ENCODE data around the gene PABPN1L. TPM values are rescaled to one million over a fixed set of nuclear protein-coding genes. Genes with fewer than 3 reads are reported as not detected.
A peak's percentile ranks its signal among the peaks of the same experiment; 100 is the strongest.

Gene PABPN1L
- total and polyA plus RNA-seq, 10 of the 15 experiments (the other 5 are each of a cell fraction or from before 2014, with no cell fraction given) = not detected

GRCh38 chr16:88825146-88825545 is 41.3 kb downstream of the PABPN1L start (continued):
- TF ChIP-seq BCL3 (IDR thresholded peaks at IDR 0.05; ENCODE audit: borderline replicate concordance, insufficient read depth, low read depth, low read length, poor library complexity, severe bottlenecking) (no peak), MXI1 (IDR thresholded peaks at IDR 0.05; ENCODE audit: low read depth, low read length) (no peak), CHD2 (IDR thresholded peaks at IDR 0.05; ENCODE audit: borderline replicate concordance, low read depth, low read length) (no peak), HCFC1 (IDR thresholded peaks at IDR 0.05; ENCODE audit: low read length) (no peak), MTA3 (IDR thresholded peaks at IDR 0.05; ENCODE audit: borderline replicate concordance, low read length) (no peak), SIX5 (IDR thresholded peaks at IDR 0.05; ENCODE audit: low read depth, low read length, severe bottlenecking) (no peak), ZNF207 (IDR thresholded peaks at IDR 0.05; ENCODE audit: borderline replicate concordance) (no peak)

- 78% methylated on average over 32 of the region's 33 CpGs for whole genome bisulfite sequencing (ENCODE audit: insufficient coverage, insufficient replicate concordance, low lambda C conversion rate, missing lambda C conversion rate)
Observed at GRCh38 chr16:88824256-88825077, 42.0 kb downstream of the PABPN1L start.

More at GRCh38 chr16:88824256-88825077, 42.0 kb downstream of the PABPN1L start:
- no peak for FAIRE-seq
- intact Hi-C loops (cut with micrococcal nuclease; ENCODE audit: unreplicated experiment) = no loop called here
- no TSS peak for BruUV-seq (replicated peaks)
- no peak for TF ChIP-seq BCLAF1 (IDR thresholded peaks at IDR 0.05)
- no peak for TF ChIP-seq KDM1A (IDR thresholded peaks at IDR 0.05; ENCODE audit: borderline replicate concordance)
- H3K36me3 ChIP-seq (ENCODE audit: control insufficient read depth in 2 of 2, insufficient read depth in 2 of 2, low read length in 1 of 2) = no peaks in the 10 kb centered on the region
- H4K20me1 ChIP-seq (ENCODE audit: control insufficient read depth, insufficient read depth) = no peaks in the 10 kb centered on the region
- in situ Hi-C loops (cut with MboI) = loop anchor here (5.0 kb wide), 1 partner anchor 343 kb away; no protein-coding TSS in a partner anchor
- no peak overlapping the region for H3K9ac ChIP-seq (ENCODE audit: control insufficient read depth, insufficient read depth, low read length)
- DNase-seq (ENCODE audit: low read depth, low spot score) = no peak
- ChIA-PET CTCF (no interaction called here), SMC1A (ENCODE audit: uncharacterized antibody, unreplicated experiment) (no interaction called here), RAD21 (ENCODE audit: unreplicated experiment) (no interaction called here), POLR2A (no interaction called here)
- H3K27me3 ChIP-seq (replicated peaks in 1 of 2; ENCODE audit: control insufficient read depth in 2 of 2, insufficient read depth in 2 of 2, low read length in 1 of 2) = no peaks in the 10 kb centered on the region
- no peaks in the 10 kb centered on the region for H3K9me3 ChIP-seq (replicated peaks; ENCODE audit: control insufficient read depth, insufficient read depth, low read length)
- no peaks in the 10 kb centered on the region for H3K4me1 ChIP-seq (ENCODE audit: control insufficient read depth, insufficient read depth, low read length)
- H3K4me2 ChIP-seq (ENCODE audit: control insufficient read depth, insufficient read depth) = no peak overlapping the region
- no peak overlapping the region for H2AFZ ChIP-seq (ENCODE audit: control insufficient read depth, low read depth, low read length)
- ATAC-seq = peak; percentile 12; the same call in 1 of the 3 replicates
- no peaks in the 10 kb centered on the region for H3K79me2 ChIP-seq (ENCODE audit: control insufficient read depth, insufficient read depth, low read length)
- no peak overlapping the region for H3K4me3 ChIP-seq
- no peak overlapping the region for H3K27ac ChIP-seq (ENCODE audit: control insufficient read depth, insufficient read depth)
